ENCODE data around the gene CDK14. TPM values are rescaled to one million over a fixed set of nuclear protein-coding genes. Genes with fewer than 3 reads are reported as not detected.

The CDK14 gene
- total RNA-seq, 1 experiment from 2014 or later = 57.9 TPM

GRCh38 chr7:90777465-90777864 is 181.3 kb downstream of the CDK14 start (continued):
- no peak for TF ChIP-seq AFF4 (CRISPR knock-in tag; IDR thresholded peaks at IDR 0.05; ENCODE audit: borderline replicate concordance)
- no peak for TF ChIP-seq E2F4 (CRISPR knock-in tag; IDR thresholded peaks at IDR 0.05; ENCODE audit: borderline replicate concordance, low read depth)
- TF ChIP-seq STAT6 (CRISPR knock-in tag; conservative IDR thresholded peaks at IDR 0.05; ENCODE audit: low read depth) = no peak
- no peak for TF ChIP-seq ESRRA (CRISPR knock-in tag; IDR thresholded peaks at IDR 0.05; ENCODE audit: borderline replicate concordance)
- no peak for TF ChIP-seq TP53 (CRISPR knock-in tag; IDR thresholded peaks at IDR 0.05)
- TF ChIP-seq CTCF (IDR thresholded peaks at IDR 0.05) = no peak
- TF ChIP-seq OVOL2 (CRISPR knock-in tag; IDR thresholded peaks at IDR 0.05; ENCODE audit: borderline replicate concordance) = no peak
- no peak for TF ChIP-seq FOXP4 (CRISPR knock-in tag; IDR thresholded peaks at IDR 0.05)
- no peak for TF ChIP-seq TCF7 (CRISPR knock-in tag; IDR thresholded peaks at IDR 0.05; ENCODE audit: low read depth)
- TF ChIP-seq FOXJ3 (CRISPR knock-in tag; IDR thresholded peaks at IDR 0.05; ENCODE audit: borderline replicate concordance) = no peak

- Mint-ChIP-seq H3K9me3 (peaks cover 17% of the 10 kb centered on the region), H3K36me3 (peaks cover 19% of the 10 kb centered on the region), H3K4me3 (no peak overlapping the region), H3K4me1 (no peaks in the 10 kb centered on the region), H3K27ac (no peak overlapping the region), H3K27me3 (ENCODE audit: low read depth) (no peaks in the 10 kb centered on the region)
- ATAC-seq (no peak), DNase-seq (ENCODE audit: low spot score) (no peak)
- ChIA-PET POLR2A (no interaction called here), CTCF (interaction anchor here (0.9 kb wide), 1 partner anchor 322 kb away, joined by 3 read pairs; no protein-coding TSS in a partner anchor)
- TF ChIP-seq ARID4B (CRISPR knock-in tag; IDR thresholded peaks at IDR 0.05; ENCODE audit: borderline replicate concordance) (no peak), GRHL2 (CRISPR knock-in tag; IDR thresholded peaks at IDR 0.05; ENCODE audit: insufficient replicate concordance, severe bottlenecking) (no peak), HMGA2 (CRISPR knock-in tag; IDR thresholded peaks at IDR 0.05) (no peak), JAZF1 (CRISPR knock-in tag; IDR thresholded peaks at IDR 0.05) (no peak), USF2 (CRISPR knock-in tag; IDR thresholded peaks at IDR 0.05) (no peak), TCF7 (CRISPR knock-in tag; IDR thresholded peaks at IDR 0.05; ENCODE audit: low read depth) (no peak)
Measured at GRCh38 chr7:90777886-90778285, 181.8 kb downstream of the CDK14 start.
